Erythroblast (primary cell): ENCODE measurements around the gene MYO16.
"Not testable (repeated sequence)": the region's sequence is repeated elsewhere in the genome, so short reads cannot be mapped to it uniquely, and the experiment has no call there.

Experiments used
- DNase-seq, 2 experiments: peaks; one replicate each; lab custom pipeline; 2025; lab: John Stamatoyannopoulos, UW
- GATA1 ChIP-seq: IDR thresholded peaks from 2 replicates; pipeline ENCODE4 v1.6.1; 2011; ENCODE audit warnings: low read depth, mild to moderate bottlenecking, control low read depth, low read length, moderate library complexity
- POLR2A ChIP-seq: IDR thresholded peaks from 2 replicates; pipeline ENCODE4 v1.6.1; 2011; ENCODE audit warnings: mild to moderate bottlenecking, low read length

The MYO16 gene

DNA sequence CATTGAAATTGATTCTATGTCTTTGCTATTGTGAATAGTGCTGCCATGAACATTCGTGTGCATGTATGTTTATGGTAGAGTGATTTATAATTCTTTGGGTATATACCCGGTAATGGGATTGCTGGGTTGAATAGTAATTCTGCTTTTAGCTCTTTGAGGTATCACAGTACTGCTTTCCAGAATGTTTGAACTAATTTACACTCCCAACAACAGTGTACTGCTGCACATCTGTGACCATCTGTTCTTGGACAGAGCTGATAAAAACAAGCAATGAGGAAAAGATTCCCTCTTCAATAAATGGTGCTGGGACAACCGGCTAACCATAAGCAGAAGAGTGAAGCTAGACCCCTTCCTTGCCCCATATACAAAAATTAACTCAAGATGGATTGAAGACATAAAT, 231.0 kb downstream of the MYO16 start:
- DNase-seq, result no peak
- TF ChIP-seq GATA1 (no peak), POLR2A (no peak)

DNA sequence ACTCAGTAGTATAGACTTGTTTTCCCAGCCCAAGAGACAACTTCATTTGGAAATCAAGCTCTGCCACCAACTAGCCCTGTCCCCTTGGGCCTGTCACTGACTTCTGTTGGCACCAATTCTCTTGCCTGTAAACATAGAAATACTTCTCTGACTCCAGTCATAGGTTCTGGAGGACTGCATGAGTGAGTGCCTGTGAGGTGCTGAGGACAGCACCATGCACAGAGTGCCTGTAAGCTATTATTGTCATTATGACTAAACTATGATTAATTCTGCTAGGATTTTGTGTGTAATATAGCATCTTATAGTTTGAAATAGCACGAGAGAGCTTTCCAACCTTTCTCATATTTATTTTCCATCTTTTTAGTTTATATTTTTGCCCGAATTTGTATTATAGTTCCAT, 247.9 kb downstream of the MYO16 start:
- DNase-seq, result no peak

DNA sequence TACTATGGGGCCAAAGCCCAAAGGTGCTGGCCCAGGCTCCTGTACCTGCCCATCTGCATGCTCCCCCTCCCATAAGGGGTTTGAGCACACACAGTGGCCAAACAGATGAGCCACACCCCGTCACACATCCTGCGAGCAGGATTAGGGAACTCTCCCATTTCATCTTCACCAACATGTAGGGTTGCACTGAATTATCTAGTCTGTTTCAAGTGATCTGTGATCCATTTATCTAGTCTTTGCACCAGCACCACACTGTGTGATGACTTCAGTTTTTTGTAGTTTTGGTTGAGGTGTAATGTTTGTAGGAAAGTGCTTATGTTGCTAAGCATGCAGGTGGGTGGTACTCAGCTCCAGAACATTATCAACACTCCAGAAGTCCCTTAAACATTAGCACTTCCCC, 249.3 kb downstream of the MYO16 start:
- DNase-seq, result no peak
- no peak for TF ChIP-seq GATA1

More for the DNA sequence above, 247.9 kb downstream of the MYO16 start:
- TF ChIP-seq POLR2A, result no peak
- no peak for TF ChIP-seq GATA1

DNA sequence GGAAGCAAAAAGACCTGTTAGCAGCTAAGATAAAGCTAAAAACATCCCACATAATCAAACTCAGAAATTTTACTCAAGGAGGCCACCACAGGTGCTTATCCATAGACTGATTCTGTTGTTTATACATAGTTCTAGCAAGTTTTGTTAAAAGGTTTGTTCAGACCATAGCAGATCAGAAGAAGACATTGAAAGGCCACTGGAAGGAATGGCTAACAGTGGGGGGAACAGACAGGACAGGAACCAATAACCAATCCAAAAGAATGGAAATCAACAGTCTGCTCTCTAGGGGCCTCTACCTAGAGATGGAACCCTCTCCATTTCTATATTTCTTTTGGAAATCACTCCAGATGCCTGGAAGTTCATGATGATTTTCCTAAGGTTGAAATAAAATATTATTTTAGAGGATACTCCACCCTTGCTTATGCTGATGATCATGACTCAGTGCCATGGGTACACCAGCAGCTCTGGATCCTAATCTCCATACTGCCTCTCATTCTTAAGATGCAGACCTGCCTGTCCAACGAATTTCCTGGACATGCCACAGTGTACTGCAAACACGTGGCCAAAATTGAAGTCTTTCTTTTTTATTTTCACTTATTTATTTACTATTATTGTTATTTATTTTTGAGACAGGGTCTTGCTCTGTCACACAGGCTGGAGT, 260.0 kb downstream of the MYO16 start:
- TF ChIP-seq GATA1, result no peak
- no peak for TF ChIP-seq POLR2A
- no peak for DNase-seq

DNA sequence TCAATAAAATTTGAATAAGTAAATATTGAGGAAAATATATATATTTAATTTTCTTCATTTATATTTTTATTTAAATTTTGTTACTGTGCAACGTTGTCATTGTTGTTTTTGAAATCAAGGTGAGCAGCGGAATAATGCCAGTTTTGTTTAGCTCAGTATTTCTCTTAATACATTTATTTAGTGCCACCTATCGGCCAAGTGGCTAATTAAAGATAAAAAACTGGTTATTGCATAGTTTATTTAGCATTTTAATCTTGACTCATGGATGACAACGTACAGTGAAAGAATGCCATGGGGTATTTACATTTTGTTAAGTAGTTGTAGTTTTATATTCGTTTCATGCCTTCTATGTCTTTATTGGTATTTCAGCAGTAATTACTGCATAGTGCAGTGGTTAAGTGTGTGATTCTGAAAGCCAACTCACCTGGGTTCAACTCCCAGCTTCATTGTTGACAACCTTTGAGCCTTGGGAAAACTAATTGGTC, 265.9 kb downstream of the MYO16 start:
- TF ChIP-seq POLR2A, result no peak
- no peak for TF ChIP-seq GATA1
- DNase-seq, result peak; percentile 20 to 50

DNA sequence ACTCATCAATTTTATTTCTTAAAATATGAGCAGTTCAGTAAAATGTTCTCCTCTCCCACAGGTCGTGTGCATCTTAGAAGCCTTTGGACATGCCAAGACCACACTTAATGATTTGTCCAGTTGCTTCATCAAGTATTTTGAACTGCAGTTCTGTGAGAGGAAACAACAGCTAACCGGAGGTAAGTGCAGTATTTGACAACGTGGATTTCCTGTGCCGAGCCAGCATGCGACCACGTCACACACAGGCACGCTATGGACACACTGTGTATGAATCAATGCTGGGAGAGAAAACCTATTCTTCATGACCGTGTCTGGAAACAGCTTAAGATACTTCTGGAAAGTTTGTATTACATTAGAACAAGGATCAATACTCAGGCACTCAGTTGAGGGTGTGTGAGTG, 268.5 kb downstream of the MYO16 start:
- DNase-seq, result no peak

DNA sequence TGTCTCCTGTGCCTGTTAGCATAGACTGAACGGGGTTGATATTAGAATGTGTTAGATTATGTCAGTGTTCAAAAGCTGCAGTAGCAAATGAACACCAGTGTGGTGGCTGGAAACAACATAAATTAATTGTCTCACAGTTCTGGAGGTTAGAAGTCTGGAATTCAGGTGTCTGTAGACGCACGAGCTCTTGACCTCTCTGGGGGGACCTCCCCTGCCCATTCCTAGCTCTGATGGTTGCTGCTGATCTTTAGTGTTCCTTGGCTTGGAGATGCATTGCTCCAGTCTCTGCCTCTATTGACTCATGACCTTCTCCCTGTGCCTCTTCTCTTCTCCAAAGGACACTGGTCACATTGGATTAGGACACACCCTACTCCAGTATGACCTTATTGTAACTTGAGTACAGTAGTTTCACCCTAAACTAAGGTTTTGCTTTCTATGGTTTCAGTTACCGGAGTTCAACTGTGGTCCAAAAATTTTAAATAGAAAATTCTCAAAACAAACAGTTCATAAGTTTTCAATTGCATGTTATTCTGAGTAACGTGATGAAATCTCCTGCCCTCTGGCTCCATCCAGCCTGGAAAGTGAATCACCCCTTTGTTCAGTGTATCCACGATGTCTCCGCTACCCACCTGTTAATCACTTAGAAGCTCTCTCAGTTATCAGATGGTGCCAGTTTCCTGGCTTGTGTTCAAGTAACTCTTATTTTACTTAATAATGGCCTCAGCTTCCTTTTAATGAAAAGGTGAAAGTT, 273.2 kb downstream of the MYO16 start:
- no peak for DNase-seq
- TF ChIP-seq POLR2A (no peak), GATA1 (no peak)

More for the DNA sequence above, 268.5 kb downstream of the MYO16 start:
- TF ChIP-seq GATA1 (no peak), POLR2A (no peak)

DNA sequence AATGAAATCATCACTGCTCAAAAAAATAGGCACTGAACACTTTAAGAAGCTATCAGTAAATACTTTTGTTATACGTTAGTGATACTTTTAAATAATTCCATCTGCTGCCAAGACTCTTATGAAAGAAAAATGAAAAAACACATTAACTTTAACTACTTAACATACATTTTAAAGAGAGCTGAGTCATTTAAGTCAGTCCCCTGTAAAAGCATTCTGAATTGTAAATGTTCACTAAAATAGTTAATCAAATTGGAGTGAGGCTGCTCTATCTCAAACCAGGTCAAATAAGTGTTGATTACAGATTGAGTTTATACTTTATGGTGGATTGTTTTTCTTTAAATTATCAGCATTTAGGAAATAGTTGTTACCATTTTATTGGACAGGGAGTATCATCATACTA, 274.2 kb downstream of the MYO16 start:
- DNase-seq, result no peak

DNA sequence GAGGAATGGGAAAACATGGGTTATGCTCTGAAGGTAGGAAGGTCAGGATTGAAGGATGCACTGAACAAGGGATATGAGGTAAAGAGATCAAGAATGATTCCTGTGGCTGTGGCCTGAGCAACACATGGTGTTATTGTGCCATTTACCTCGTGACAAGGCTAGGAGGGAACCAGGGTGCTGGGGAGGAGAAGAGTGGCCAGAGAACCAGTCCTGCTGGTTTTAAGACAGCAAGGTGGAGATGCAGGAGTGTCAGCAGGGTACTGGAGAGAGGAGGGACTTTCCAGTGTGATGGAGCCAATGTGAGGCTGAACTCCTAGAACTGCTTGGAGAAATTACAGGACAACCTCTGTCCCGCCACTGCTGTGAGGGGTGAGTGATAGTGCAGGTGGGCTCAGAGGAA, 282.4 kb downstream of the MYO16 start:
- TF ChIP-seq POLR2A (no peak), GATA1 (no peak)
- no peak for DNase-seq

More for the DNA sequence above, 274.2 kb downstream of the MYO16 start:
- TF ChIP-seq GATA1 (no peak), POLR2A (no peak)

DNA sequence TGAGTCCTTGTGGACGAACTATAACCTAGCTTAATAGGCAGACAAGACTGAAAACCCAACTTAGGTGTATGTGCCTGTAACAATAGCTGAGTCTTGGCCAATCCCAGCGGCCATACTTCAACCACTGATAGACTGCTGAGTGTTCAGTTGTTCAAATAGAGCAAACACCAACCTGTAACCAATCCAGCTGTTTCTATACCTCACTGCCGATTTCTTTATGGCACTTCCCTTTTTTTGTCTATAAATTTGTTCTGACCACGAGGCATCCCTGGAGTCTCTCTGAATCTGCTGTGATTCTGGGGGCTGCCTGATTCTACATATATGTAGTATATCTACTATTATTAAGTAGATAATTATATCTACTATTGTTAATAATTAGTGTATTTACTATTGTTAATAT, 284.3 kb downstream of the MYO16 start:
- DNase-seq, result not testable (repeated sequence)

DNA sequence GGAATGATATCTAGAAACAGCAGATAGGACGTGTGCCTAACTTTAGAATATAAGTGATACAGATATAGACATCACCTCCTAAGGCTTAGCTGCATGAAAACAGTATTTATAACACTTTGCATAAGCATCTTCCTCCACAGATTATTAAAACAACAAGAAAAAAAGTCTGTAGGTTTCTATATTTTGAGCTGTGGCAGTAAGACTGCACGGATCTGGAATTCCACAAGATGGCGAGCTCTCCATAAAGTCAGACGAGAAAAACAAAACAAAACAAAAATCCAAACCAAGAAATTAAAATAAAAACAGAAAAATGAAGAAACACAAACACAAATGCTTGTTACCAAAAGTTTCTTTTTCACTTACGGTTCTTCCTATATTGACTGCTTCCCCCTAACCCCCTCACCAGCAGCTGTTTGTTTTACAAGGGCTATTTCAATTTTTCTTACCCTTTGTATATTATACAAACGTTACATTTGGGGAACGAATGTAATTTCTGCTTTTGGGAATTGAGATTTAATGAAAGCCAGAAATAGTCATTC, 285.8 kb downstream of the MYO16 start:
- no peak for TF ChIP-seq POLR2A
- TF ChIP-seq GATA1, result no peak
- DNase-seq, result peak; percentile 33 to 52

DNA sequence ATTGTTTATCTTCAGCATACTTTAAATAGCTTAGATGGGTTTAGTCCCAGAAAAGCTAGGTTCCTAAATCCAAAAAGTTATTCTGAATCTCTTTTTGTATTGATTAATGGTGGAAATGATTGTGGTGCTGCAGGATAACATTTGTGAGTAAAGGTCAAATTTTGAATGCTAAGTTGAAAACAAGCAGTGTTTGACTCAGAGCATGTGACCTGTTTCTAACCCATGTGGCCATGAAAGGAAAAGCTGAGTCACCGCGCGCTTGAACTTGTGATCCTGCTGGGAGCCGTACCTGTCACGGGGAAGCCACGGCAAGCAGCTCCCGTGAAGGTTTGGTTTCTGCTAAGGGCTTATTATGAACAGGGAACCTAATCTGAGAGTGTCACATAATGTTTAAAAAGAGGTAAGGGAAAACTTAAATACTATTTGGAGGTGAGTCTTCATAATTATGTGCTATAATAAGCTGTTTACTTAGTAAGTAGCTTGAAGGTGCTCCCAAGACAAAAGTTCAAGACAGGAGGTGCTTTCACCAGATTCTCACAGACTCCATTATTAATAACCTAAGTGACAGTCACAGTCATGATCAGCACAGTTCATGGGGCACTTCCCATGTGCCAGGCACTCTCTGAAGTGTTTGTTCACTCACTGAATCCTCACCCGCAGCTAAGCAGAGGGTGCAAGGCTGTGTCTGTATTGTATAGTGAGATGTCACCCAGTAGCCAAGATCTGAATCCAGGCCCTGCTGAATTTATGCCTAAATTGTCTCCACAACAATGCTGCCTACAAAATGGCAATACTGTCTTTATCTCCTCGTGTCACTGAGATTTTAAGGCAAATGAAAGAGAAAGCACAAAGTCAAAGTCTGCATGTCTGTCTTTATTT, 286.5 kb downstream of the MYO16 start:
- DNase-seq, result peak; percentile 80 to 88
- TF ChIP-seq GATA1 (no peak), POLR2A (no peak)

DNA sequence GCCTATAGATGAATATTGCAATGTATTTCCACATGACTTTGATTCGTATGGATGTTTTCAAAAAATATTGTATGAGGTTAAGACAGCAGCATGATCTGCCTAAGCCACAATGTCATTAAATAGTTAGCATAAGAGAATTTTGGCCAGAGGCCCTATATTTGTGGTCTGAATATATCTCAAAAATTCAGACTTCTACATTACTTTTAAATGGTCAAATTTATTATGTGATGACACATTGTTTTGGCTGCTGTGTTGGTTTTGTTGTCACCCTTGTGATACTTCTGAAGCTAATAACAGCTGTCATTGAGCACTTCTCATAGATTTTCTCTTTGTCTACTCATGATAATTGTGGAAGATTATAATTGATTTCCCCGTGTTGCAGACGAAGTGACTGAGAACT, 288.2 kb downstream of the MYO16 start:
- no peak for DNase-seq
- TF ChIP-seq POLR2A, result no peak
- no peak for TF ChIP-seq GATA1
